Measurements from ENCODE around the gene KCNAB2.

The KCNAB2 gene

DNA sequence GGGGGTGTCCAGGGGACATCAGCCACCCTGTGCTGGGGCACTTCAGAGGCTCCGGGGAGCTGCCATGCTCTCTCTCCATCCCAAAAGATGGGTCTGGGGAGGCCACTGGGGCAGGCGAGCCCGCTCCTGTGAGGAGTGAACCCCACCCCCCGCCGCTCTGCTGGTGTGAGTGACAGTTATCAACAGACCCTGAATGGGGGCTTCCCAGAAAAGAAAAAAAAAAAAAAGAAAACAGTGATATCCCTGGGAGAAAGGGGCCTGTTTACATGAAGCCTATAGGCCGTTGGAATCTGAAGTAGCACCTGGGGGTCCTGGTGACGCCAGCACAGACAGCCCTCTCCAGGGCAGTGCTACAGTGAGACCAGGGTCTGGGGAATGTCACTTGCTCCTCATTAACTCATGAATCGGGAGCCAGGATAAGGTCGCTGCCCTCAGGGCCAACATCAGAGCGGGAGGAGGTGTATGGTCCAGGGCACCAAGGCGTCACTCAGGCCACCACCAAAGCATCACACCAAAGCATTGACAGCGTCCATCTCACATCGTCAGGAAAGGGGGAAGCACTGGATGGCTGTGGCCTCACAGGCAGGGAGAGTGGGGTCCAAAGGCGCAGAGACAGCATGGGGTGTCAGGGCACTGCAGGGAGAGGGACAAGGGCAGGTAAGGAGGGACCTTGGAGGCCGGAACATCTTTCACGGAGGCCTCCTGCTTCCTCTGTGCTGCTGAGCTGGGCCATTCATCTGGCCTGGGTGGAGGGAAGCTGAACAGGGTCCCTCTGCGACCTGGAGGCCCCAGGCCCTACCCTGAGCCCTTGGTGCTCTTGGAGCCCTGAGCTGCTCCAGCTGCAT lies 45.0 kb upstream of the KCNAB2 start:
- ChIA-PET POLR2A (no interaction called here), CTCF (no interaction called here)
- TF ChIP-seq, protein P1, sequence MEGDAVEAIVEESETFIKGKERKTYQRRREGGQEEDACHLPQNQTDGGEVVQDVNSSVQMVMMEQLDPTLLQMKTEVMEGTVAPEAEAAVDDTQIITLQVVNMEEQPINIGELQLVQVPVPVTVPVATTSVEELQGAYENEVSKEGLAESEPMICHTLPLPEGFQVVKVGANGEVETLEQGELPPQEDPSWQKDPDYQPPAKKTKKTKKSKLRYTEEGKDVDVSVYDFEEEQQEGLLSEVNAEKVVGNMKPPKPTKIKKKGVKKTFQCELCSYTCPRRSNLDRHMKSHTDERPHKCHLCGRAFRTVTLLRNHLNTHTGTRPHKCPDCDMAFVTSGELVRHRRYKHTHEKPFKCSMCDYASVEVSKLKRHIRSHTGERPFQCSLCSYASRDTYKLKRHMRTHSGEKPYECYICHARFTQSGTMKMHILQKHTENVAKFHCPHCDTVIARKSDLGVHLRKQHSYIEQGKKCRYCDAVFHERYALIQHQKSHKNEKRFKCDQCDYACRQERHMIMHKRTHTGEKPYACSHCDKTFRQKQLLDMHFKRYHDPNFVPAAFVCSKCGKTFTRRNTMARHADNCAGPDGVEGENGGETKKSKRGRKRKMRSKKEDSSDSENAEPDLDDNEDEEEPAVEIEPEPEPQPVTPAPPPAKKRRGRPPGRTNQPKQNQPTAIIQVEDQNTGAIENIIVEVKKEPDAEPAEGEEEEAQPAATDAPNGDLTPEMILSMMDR (IDR thresholded peaks at IDR 0.05; ENCODE audit: control extremely low read depth, extremely low read depth, low read depth, missing control alignments), result no peak
- no peak for DNase-seq (ENCODE audit: extremely low spot score)

GRCh38 chr1:6001992-6002576 lies 43.6 kb upstream of the KCNAB2 start:
- ChIA-PET POLR2A (no interaction called here), CTCF (interaction anchor here (0.8 to 2.2 kb wide), 4 partner anchors 9 to 32 kb away, joined by 3 to 11 read pairs (median 4); partner anchors contain the start of gene NPHP4)
- no peak for DNase-seq (ENCODE audit: extremely low spot score)
- TF ChIP-seq, protein P1 (IDR thresholded peaks at IDR 0.05; ENCODE audit: control extremely low read depth, extremely low read depth, low read depth, missing control alignments), result no peak

DNA sequence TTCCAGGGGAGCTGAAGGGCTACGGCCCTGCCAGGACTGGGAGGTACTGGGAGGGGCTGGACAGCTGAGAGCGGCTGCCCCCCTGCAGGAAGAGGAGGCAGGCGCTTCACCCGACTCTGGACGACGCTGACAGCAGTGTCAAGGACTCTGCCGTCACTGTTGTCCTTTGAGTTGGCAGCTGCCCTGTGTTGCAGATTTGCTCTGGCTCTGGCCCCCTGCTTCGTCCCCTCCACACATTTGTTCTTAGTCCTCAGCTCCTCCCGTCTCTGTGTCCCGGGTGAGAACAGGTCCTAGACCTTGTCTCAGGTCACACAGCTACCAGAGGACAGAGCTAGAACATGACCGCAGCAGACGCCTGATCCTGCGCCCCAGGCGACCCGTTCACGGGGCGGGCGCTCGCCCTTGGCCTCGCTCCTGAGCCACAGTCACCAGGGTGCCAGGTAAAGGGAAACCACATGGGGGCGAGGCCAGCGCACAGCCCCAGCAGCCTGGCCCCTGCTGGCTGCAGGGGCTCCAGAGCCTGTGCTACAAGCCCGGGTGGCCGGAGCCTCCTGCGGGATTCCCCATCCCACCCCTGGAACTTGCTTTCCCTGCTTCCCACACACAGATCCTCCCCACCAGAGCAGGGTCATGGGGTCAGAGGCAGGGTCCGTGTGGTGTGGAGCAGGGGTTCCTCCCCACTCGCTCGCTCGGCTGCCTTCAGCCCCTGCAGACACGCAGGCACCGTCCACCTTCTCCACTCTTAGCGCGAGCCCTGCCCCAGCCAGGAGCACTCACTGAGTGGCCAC lies 42.8 kb upstream of the KCNAB2 start:
- TF ChIP-seq, protein P1 (IDR thresholded peaks at IDR 0.05; ENCODE audit: control extremely low read depth, extremely low read depth, low read depth, missing control alignments), result no peak
- no peak for DNase-seq (ENCODE audit: extremely low spot score)
- CTCF ChIA-PET, result interaction anchor here (0.8 to 2.2 kb wide), 4 partner anchors 10 to 31 kb away, joined by 3 to 11 read pairs (median 4); partner anchors contain the start of gene NPHP4
- POLR2A ChIA-PET, result no interaction called here

DNA sequence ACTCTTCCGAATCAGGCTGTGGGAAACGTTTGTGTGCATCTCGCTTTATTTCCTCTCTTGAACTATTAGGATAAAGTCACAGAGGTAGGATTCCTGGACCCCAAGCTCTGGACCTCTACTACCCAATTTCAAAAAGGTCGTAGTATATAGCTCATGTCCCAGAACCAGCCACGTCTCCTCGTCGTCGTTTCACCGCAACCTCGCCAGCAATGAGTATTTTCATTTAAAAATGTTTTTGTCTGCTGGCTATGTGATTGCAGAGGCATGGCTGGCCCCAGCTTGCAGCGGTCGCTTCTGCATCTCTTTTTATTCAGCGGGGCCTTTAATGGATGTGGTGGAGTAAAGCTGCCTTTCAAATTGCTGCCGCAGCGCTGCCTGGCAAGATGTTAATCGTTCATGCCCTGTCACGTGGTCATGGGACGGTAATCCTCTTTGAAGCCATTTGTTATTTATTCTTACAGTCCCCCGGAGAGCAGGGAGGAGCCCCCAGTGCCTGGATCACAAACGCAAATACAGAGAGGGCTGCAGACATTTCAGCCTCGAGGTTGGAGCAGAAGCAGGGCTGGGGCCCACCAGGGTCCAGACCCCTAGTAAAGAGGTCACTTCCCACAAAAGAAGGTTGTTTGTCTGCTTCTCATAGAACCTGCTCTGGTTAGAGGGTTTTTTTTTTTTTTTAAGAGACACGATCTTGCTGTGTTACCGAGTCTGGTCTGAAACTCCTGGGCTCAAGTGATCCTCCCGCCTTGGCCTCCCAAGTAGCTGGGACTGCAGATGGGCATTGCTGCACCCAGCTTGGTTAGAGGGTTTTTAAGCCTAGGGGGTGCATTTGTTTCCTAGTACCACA lies 41.9 kb upstream of the KCNAB2 start:
- DNase-seq (ENCODE audit: extremely low spot score), result no peak
- TF ChIP-seq, protein P1 (IDR thresholded peaks at IDR 0.05; ENCODE audit: control extremely low read depth, extremely low read depth, low read depth, missing control alignments), result no peak
- CTCF ChIA-PET, result interaction anchor here (1.8 to 2.2 kb wide), 2 partner anchors 11 to 15 kb away, joined by 5 to 11 read pairs; partner anchors contain the start of gene NPHP4
- POLR2A ChIA-PET, result no interaction called here

DNA sequence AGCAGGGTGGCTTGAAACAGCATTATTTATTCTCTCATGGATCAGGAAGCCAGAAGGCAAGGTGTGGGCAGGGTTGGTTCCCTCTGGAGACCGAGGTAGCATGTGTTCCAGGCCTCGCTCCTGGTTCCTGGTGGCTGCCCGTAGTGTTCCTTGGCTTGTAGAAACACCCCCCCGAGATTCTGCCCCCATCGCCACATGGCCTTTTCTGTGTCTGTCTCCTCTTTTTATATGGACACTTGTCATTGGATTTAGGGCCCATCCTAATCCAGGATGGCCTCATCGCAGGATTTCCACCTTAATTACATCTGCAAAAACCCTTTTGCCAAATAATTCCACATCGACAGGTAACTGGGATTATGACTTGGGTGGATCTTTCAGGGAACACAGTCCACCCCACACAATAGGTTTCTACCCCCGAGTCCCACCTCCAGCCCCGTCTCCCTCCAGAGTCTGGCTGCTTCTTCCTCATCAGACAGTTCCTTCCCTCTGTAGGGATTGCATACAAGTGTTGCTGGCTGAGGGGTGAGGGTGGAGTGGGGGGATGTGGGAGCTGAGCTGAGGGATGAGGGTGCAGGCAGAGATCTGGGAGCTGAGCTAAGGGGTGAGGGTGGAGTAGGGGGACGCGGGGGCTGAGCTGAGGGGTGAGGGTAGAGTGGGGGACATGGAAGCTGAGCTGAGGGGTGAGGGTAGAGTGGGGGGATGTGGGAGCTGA lies 41.1 kb upstream of the KCNAB2 start:
- CTCF ChIA-PET, result no interaction called here
- DNase-seq (ENCODE audit: extremely low spot score), result no peak
- POLR2A ChIA-PET, result no interaction called here
- TF ChIP-seq, protein P1 (IDR thresholded peaks at IDR 0.05; ENCODE audit: control extremely low read depth, extremely low read depth, low read depth, missing control alignments), result no peak
